PC-9 (cell line): Measurements from ENCODE around the gene C1D.

ENCODE experiments used
- CTCF ChIP-seq: fragments of 200-600 bp; sonication (generic); conservative IDR thresholded peaks from 2 replicates; pipeline ENCODE4 v1.6.1; 2017; ENCODE audit warnings: mixed run types, antibody characterized with exemption, mild to moderate bottlenecking, moderate library complexity
- EZH2 ChIP-seq: fragments of 200-600 bp; sonication (generic); IDR thresholded peaks from 2 replicates; pipeline ENCODE4 v1.8.0; 2017; ENCODE audit warnings: antibody characterized with exemption, low read depth

DNA sequence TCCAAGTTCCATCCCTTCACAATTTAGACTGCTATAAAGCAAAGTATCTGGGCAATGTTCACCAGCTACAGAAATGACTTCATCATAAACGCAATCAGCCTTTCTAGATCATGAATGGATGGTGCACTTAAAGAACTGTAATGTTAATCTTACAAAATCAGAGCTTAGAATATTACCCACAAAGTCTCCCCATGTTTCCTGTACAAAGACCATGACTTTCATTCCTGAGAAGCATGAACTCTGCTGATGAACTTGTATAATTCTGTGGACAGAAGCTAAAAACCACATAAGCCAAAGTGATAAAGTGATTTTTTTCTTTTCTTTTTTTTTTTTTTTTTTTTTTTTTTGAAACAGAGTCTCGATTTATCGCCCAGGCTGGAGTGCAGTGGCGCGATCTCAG, 53.3 kb downstream of the C1D start:
- TF ChIP-seq CTCF (no peak), EZH2 (no peak)
